Liver (tissue), 9 donors: ENCODE results near the gene OMP. TPM values are rescaled to one million over a fixed set of nuclear protein-coding genes. Genes with fewer than 3 reads are reported as not detected.

ENCODE experiments used
- DNase-seq: peaks from one replicate; pipeline ENCODE4 v3.0.0-alpha.2; 2017; ENCODE audit warnings: low spot score
- H3K27ac ChIP-seq, 2 donors: one replicate each; pipeline ENCODE4 v1.7.0; 2013; ENCODE audit warnings: inconsistent platforms in 2 of 2, low read length in 2 of 2, control low read depth in 1 of 2, low read depth in 1 of 2, mild to moderate bottlenecking in 1 of 2
- H3K27me3 ChIP-seq, 4 donors: one replicate each; pipeline versions ENCODE4 v1.6.1 to v1.7.0; 2013; ENCODE audit warnings: low read length in 3 of 4, inconsistent platforms in 1 of 4, mild to moderate bottlenecking in 1 of 4, moderate library complexity in 1 of 4; ENCODE audit not compliant: control insufficient read depth in 4 of 4, insufficient read depth in 4 of 4
- H3K36me3 ChIP-seq, 4 donors: one replicate each; pipeline versions ENCODE4 v1.6.1 to v1.7.0; 2013; ENCODE audit warnings: low read length in 3 of 4, mild to moderate bottlenecking in 3 of 4, low read depth in 1 of 4, moderate library complexity in 1 of 4; ENCODE audit not compliant: control insufficient read depth in 4 of 4, insufficient read depth in 3 of 4
- H3K4me1 ChIP-seq, 4 donors: one replicate each; pipeline versions ENCODE4 v1.6.1 to v1.7.0; 2013; ENCODE audit warnings: low read length in 3 of 4, mild to moderate bottlenecking in 3 of 4, moderate library complexity in 1 of 4; ENCODE audit not compliant: control insufficient read depth in 4 of 4, insufficient read depth in 4 of 4
- H3K4me3 ChIP-seq, 3 donors: one replicate each; pipeline versions ENCODE4 v1.6.1 to v1.7.0; 2013; ENCODE audit warnings: low read length in 3 of 3, control low read depth in 1 of 3, low read depth in 1 of 3, mild to moderate bottlenecking in 1 of 3
- H3K9ac ChIP-seq, 2 donors: one replicate each; pipeline ENCODE4 v1.7.0; 2013; ENCODE audit warnings: low read length in 2 of 2, mild to moderate bottlenecking in 2 of 2, moderate library complexity in 2 of 2, control low read depth in 1 of 2, low read depth in 1 of 2
- H3K9me3 ChIP-seq, 4 donors: one replicate each; pipeline versions ENCODE4 v1.6.1 to v1.7.0; 2013; ENCODE audit warnings: low read length in 3 of 4; ENCODE audit not compliant: control insufficient read depth in 4 of 4
- EGR1 ChIP-seq, 2 donors: IDR thresholded peaks; 2 replicates each; pipeline ENCODE4 v1.6.1; 2016 to 2018; ENCODE audit warnings: antibody characterized with exemption in 2 of 2, low read depth in 2 of 2
- FOXA1 ChIP-seq: IDR thresholded peaks from 2 replicates; pipeline ENCODE4 v1.6.1; 2016; ENCODE audit warnings: antibody characterized with exemption
- GABPA ChIP-seq, 2 donors: IDR thresholded peaks in 1 of 2; conservative IDR thresholded peaks in 1 of 2; 2 replicates each; pipeline ENCODE4 v1.6.1; 2016; ENCODE audit warnings: antibody characterized with exemption in 2 of 2, mild to moderate bottlenecking in 1 of 2, moderate library complexity in 1 of 2
- HNF4A ChIP-seq, 2 donors: conservative IDR thresholded peaks; 2 replicates each; pipeline ENCODE4 v1.6.1; 2016; ENCODE audit warnings: antibody characterized with exemption in 2 of 2, mild to moderate bottlenecking in 2 of 2
- JUND ChIP-seq, 2 donors: IDR thresholded peaks; 2 replicates each; pipeline ENCODE4 v1.6.1; 2016; ENCODE audit warnings: antibody characterized with exemption in 2 of 2
- RAD21 ChIP-seq, 2 donors: IDR thresholded peaks; 2 replicates each; pipeline ENCODE4 v1.6.1; 2016; ENCODE audit warnings: antibody characterized with exemption in 2 of 2, mild to moderate bottlenecking in 2 of 2
- RXRA ChIP-seq, 2 donors: IDR thresholded peaks; 2 replicates each; pipeline ENCODE4 v1.6.1; 2017 to 2018; ENCODE audit warnings: antibody characterized with exemption in 2 of 2, mild to moderate bottlenecking in 1 of 2
- YY1 ChIP-seq: IDR thresholded peaks from 2 replicates; pipeline ENCODE4 v1.6.1; 2016; ENCODE audit warnings: antibody characterized with exemption, mild to moderate bottlenecking
- WGBS: extraction: QIAGEN DNeasy Blood & Tissue Kit; methylation state at CpG from one replicate; pipeline ENCODE4 v1.1.7; 2013; 5-methylcytosine and 5-hydroxymethylcytosine counted together
- polyA plus RNA-seq, 2 donors: library from polyadenylated mRNA; stranded (reverse) in 1 of 2; unstranded in 1 of 2; fragments of 200-250 nt in 1 of 2; fragments of >200 nt in 1 of 2; fragmentation: Nextera tagmentation in 1 of 2; extraction: Ambion mirVana in 1 of 2; gene quantifications; one replicate each; pipeline versions ENCODE4 v1.2.1 to v1.2.3, GENCODE V29; 2013 to 2015
- total RNA-seq, 2 donors: library from RNA; depleted of rRNA; stranded (reverse); fragments of >200 nt; gene quantifications; one replicate each; pipeline ENCODE4 v1.2.3, GENCODE V29; 2014
- TF ChIP-seq, protein P1 (sequence below): IDR thresholded peaks from 2 replicates; pipeline ENCODE4 v1.6.1; 2016; ENCODE audit warnings: antibody characterized with exemption
- TF ChIP-seq, protein P2 (sequence below): IDR thresholded peaks from 2 replicates; pipeline ENCODE4 v1.6.1; 2016; ENCODE audit warnings: antibody characterized with exemption
- donor health status: healthy.
- donor health status: healthy.
- donor health status: healthy.
- donor health status: healthy.
- donor health status: healthy.

Gene OMP
- total and polyA plus RNA-seq, 4 donors, result 0.24 to 0.75 (median 0.65) TPM; not detected in 1

DNA sequence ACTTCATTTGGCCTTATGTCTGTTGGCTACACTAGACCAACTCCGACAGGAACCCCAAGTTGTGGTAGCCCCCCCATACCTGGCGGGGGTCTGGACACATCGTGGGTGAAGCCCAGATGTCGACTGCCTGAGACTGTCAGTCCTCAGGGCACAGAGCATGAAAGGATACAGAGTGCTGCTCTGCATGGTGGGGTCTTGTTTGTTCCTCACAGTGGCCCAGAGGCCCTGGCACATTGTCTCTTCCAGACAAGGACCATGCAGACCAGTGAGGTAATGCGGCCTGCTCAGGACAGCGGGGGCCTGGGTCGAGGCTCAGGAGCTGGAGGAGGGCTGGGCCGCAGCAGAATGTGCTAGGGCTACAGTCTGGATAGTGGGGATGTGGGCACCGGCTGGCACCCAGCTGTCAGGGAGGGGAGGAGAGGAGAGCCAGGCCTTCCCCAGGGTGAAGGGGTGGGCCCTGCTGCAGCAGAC is 21.2 kb upstream of the OMP start:
- Histone ChIP-seq H3K36me3 (peaks cover 0 to 3% (median 0%) of the 10 kb centered on the region in 4 donors), H3K4me1 (peaks cover 4 to 59% (median 43%) of the 10 kb centered on the region in 4 donors), H3K27me3 (no peaks in the 10 kb centered on the region), H3K9ac (no peak overlapping the region), H3K4me3 (no peak overlapping the region), H3K9me3 (no peaks in the 10 kb centered on the region), H3K27ac (no peak overlapping the region)
- no peak for TF ChIP-seq EGR1 (IDR thresholded peaks at IDR 0.05; ENCODE audit: low read depth in 2 of 2)
- TF ChIP-seq, protein P1, sequence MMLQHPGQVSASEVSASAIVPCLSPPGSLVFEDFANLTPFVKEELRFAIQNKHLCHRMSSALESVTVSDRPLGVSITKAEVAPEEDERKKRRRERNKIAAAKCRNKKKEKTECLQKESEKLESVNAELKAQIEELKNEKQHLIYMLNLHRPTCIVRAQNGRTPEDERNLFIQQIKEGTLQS, result no peak
- no peak for TF ChIP-seq YY1
- no peak for TF ChIP-seq JUND (IDR thresholded peaks at IDR 0.05)
- no peak for TF ChIP-seq FOXA1
- TF ChIP-seq RXRA (IDR thresholded peaks at IDR 0.05), result no peak
- TF ChIP-seq HNF4A (conservative IDR thresholded peaks at IDR 0.05), result no peak
- 94% methylated on average over 9 of the region's 9 CpGs for WGBS
- no peak for DNase-seq

DNA sequence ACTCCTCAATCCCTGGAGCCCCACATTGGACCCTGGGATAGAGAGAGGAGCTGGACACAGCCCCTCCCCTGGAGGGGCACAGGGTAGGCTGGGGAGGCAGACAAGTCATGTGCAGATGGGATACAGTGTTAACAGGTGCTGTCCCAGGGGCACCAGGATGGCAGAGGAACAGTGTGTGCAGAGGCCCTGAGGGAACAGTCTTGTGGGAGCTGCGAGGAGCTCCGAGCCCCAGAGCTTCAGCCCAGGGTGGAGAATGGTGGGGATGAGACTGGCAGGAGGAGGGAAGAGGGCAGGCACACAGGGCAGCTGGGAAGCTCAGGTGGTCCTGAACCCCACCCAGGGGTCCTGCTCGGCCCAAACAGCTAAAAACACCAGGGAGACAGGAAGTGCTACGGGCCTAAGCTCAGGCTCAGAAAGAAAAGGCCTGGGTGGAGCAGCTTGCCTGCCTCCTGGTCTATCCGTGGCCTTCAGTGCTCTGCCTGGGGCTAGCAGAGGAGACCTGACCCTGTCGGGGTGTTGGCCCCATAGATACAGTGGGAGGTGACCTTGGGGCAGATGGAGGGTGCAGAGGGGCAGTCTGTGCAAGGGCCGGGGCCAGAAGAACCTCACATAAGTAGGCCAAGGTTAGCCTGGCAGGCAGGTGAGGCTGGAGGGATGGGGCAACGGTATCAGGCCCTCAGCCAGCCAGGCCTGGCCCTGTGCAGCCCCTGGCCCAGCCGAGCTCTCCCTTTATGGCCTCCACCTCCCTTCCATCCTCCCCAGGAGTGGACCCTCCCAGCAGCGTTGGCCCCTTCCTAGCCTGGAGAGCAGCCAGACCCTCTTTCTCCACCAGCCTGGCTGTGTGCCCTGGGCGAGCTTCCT is 20.4 kb upstream of the OMP start:
- Histone ChIP-seq H3K36me3 (peaks cover 0 to 3% (median 0%) of the 10 kb centered on the region in 4 donors), H3K9ac (peak overlapping the region in 1 of 2 donors; percentile 67), H3K27ac (peak overlapping the region in 1 of 2 donors; percentile 56), H3K4me3 (no peak overlapping the region), H3K9me3 (no peaks in the 10 kb centered on the region), H3K4me1 (peaks cover 10 to 67% (median 50%) of the 10 kb centered on the region in 4 donors), H3K27me3 (no peaks in the 10 kb centered on the region)
- TF ChIP-seq HNF4A (conservative IDR thresholded peaks at IDR 0.05) (peak; percentile 16 to 31), RAD21 (IDR thresholded peaks at IDR 0.05) (no peak)
- DNase-seq, result no peak
- WGBS, result 54% methylated on average over 11 of the region's 11 CpGs

DNA sequence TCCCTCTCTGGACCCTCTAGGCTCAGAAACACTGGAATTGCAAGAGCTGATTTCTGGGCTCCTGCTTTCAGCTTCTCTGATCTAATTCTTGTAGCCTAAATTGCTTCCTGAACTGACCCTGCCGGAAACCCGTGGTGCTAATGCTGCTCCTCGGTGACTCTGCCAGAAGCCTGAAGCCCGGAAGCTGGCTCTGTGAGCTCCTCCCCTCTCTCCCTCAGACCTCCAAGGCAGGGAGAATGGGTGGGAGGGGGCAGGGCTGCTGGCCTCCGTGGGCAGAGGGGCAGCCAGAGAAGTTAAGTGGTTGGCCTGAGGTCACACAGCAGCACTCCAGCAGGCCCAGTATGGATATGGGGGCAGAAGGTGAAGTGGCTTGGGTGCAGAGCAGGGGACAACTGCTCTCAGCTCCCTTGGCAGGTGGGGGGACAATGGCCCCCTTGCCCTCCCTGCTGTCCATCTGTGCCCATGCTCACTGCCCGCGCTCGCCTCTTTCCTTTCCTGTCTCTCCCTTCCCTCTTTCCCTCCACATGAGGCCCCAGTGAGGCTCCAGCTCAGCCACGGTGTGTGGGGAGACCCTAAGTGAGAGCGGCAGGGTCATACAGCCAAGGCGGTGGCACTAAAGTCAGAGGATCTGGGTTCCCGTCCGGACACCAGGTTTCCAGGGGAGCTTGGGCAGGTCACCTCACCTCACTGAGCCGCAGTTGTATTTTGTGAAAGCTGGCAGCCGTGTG is 19.6 kb upstream of the OMP start:
- WGBS, result 80% methylated on average over 15 of the region's 15 CpGs
- Histone ChIP-seq H3K36me3 (peaks cover 0 to 3% (median 0%) of the 10 kb centered on the region in 4 donors), H3K9me3 (no peaks in the 10 kb centered on the region), H3K4me3 (no peak overlapping the region), H3K27ac (peak overlapping the region; percentile 0 to 56), H3K4me1 (peaks cover 17 to 75% (median 58%) of the 10 kb centered on the region in 4 donors), H3K27me3 (no peaks in the 10 kb centered on the region), H3K9ac (no peak overlapping the region)
- DNase-seq, result no peak
- TF ChIP-seq GABPA (IDR thresholded peaks at IDR 0.05 in 1 of 2, conservative IDR thresholded peaks at IDR 0.05 in 1 of 2) (peak in 1 of 2 donors; percentile 20), HNF4A (conservative IDR thresholded peaks at IDR 0.05) (no peak)
- TF ChIP-seq, protein P2, sequence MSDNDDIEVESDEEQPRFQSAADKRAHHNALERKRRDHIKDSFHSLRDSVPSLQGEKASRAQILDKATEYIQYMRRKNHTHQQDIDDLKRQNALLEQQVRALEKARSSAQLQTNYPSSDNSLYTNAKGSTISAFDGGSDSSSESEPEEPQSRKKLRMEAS, result no peak
